ENCODE results near the gene CLDN14.

The CLDN14 gene

GRCh38 chr21:36464590-36464989, 15.3 kb downstream of the CLDN14 start:
- Mint-ChIP-seq H3K27me3 (peaks cover 9% of the 10 kb centered on the region), H3K27ac (no peak overlapping the region), H3K4me1 (peaks cover 6% of the 10 kb centered on the region), H3K4me3 (no peak overlapping the region), H3K9me3 (no peaks in the 10 kb centered on the region)
- no peak for ATAC-seq
- no peak for DNase-seq

- DNase-seq (no peak), ATAC-seq (no peak)
- Mint-ChIP-seq H3K27me3 (peaks cover 9% of the 10 kb centered on the region), H3K4me1 (peaks cover 6% of the 10 kb centered on the region), H3K4me3 (no peak overlapping the region), H3K27ac (peak overlapping the region in 1 of 2 donors; percentile 13), H3K9me3 (no peaks in the 10 kb centered on the region)
These were observed 15.9 kb downstream of the CLDN14 start for GRCh38 chr21:36463991-36464390.

- Mint-ChIP-seq H3K27ac (no peak overlapping the region), H3K27me3 (peaks cover 9% of the 10 kb centered on the region), H3K4me3 (no peak overlapping the region), H3K4me1 (peaks cover 6% of the 10 kb centered on the region), H3K9me3 (no peaks in the 10 kb centered on the region)
- ATAC-seq (no peak), DNase-seq (no peak)
These were observed 16.7 kb downstream of the CLDN14 start for GRCh38 chr21:36463204-36463603.

- Mint-ChIP-seq H3K27ac (no peak overlapping the region), H3K4me1 (peaks cover 6% of the 10 kb centered on the region), H3K9me3 (no peaks in the 10 kb centered on the region), H3K4me3 (no peak overlapping the region), H3K27me3 (peaks cover 9% of the 10 kb centered on the region)
- ATAC-seq (no peak), DNase-seq (no peak)
These were observed 17.9 kb downstream of the CLDN14 start for GRCh38 chr21:36461918-36462486.

DNA sequence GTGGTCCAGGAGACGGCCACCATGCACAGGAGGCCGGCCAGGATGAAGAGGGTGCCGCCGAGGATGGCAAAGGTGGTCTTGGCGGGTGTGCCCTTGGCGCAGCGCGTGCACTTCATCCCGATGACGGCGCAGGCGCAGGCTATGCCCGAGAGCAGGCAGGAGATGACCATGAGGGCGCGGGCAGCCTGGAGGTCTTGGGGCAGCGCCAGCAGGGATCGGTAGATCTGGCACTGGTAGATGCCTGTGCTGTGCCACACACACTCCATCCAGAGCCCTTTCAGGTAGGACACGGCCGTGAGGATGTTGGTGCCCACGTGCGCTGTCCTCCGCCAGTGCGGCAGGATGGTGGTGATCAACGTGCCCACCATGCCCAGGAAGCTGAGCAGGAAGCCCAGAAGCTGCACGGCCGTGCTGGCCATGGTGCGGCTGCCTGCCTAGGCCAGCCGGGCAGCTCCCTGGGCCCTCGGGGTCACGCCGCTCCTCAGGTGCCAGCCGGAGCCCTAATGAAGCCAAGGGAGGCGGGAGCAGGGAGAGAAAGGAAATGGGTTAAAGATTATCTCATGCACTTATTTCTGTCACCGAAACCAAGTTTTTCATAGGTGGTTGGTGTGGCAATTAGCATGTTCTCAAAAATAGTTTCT, 18.5 kb downstream of the CLDN14 start:
- DNase-seq: no peak
- no peaks in the 10 kb centered on the region for H3K9me3 Mint-ChIP-seq
- peaks cover 6% of the 10 kb centered on the region for H3K4me1 Mint-ChIP-seq
- no peak overlapping the region for H3K4me3 Mint-ChIP-seq
- ATAC-seq: no peak
- peaks cover 9% of the 10 kb centered on the region for H3K27me3 Mint-ChIP-seq
- peak overlapping the region in 1 of 2 donors; percentile 76 for H3K27ac Mint-ChIP-seq

- ATAC-seq (no peak), DNase-seq (no peak)
- H3K27me3 Mint-ChIP-seq: peaks cover 9% of the 10 kb centered on the region
- peak overlapping the region in 1 of 2 donors; percentile 76 for H3K27ac Mint-ChIP-seq
- no peaks in the 10 kb centered on the region for H3K9me3 Mint-ChIP-seq
- peaks cover 6% of the 10 kb centered on the region for H3K4me1 Mint-ChIP-seq
- H3K4me3 Mint-ChIP-seq: no peak overlapping the region
These were observed 19.1 kb downstream of the CLDN14 start for GRCh38 chr21:36460866-36461265.

- no peak overlapping the region for H3K4me3 Mint-ChIP-seq
- peaks cover 9% of the 10 kb centered on the region for H3K27me3 Mint-ChIP-seq
- H3K9me3 Mint-ChIP-seq: no peaks in the 10 kb centered on the region
These were observed 20.8 kb downstream of the CLDN14 start for GRCh38 chr21:36459098-36459497.

GRCh38 chr21:36456729-36457414, 23.1 kb downstream of the CLDN14 start:
- DNase-seq: no peak
- no peaks in the 10 kb centered on the region for H3K9me3 Mint-ChIP-seq

More at GRCh38 chr21:36459098-36459497, 20.8 kb downstream of the CLDN14 start:
- ATAC-seq (no peak), DNase-seq (no peak)
- peaks cover 4% of the 10 kb centered on the region for H3K4me1 Mint-ChIP-seq
- no peak overlapping the region for H3K27ac Mint-ChIP-seq

GRCh38 chr21:36454706-36455105, 25.2 kb downstream of the CLDN14 start:
- DNase-seq: no peak
- Mint-ChIP-seq H3K27ac (no peak overlapping the region), H3K4me1 (no peaks in the 10 kb centered on the region), H3K9me3 (no peaks in the 10 kb centered on the region), H3K27me3 (no peaks in the 10 kb centered on the region), H3K4me3 (no peak overlapping the region)
- no peak for ATAC-seq

More at GRCh38 chr21:36456729-36457414, 23.1 kb downstream of the CLDN14 start:
- Mint-ChIP-seq H3K27me3 (no peaks in the 10 kb centered on the region), H3K27ac (no peak overlapping the region), H3K4me3 (no peak overlapping the region), H3K4me1 (no peaks in the 10 kb centered on the region)
- no peak for ATAC-seq

- H3K27ac Mint-ChIP-seq: peak overlapping the region in 1 of 2 donors; percentile 30
These were observed 25.8 kb downstream of the CLDN14 start for GRCh38 chr21:36454093-36454531.

DNA sequence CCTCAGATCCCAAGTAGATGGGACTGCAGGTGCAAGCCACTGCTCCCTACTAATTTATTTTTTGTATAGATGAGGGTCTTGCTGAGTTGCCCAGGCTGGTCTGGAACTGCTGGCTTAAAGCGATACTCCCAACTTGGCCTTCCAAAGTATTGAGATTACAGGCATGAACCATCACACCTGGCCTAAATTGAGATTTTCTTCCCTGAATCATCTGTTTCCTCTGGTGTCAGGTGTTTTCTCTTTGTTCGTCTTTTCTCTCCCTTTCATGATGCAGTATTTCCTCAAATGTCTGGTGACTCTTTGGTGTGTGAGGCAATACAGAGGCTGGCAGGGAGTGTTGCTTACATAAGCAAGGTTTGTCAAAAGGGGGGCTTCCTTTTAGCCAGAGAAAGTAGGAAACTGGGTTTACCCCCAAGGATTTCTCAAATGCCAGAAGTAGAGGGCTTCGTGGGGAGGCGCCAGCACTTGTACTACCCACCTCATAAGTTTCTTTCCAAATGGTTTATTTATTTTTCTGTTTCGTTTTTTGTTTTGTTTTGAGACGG, 27.6 kb downstream of the CLDN14 start:
- ATAC-seq: no peak
- no peak for DNase-seq
- Mint-ChIP-seq H3K27me3 (no peaks in the 10 kb centered on the region), H3K4me3 (no peak overlapping the region), H3K27ac (no peak overlapping the region), H3K4me1 (no peaks in the 10 kb centered on the region), H3K9me3 (no peaks in the 10 kb centered on the region)

More at GRCh38 chr21:36454093-36454531, 25.8 kb downstream of the CLDN14 start:
- ATAC-seq (no peak), DNase-seq (no peak)
- H3K4me1 Mint-ChIP-seq: no peaks in the 10 kb centered on the region
- no peaks in the 10 kb centered on the region for H3K9me3 Mint-ChIP-seq
- no peaks in the 10 kb centered on the region for H3K27me3 Mint-ChIP-seq
- H3K4me3 Mint-ChIP-seq: no peak overlapping the region

DNA sequence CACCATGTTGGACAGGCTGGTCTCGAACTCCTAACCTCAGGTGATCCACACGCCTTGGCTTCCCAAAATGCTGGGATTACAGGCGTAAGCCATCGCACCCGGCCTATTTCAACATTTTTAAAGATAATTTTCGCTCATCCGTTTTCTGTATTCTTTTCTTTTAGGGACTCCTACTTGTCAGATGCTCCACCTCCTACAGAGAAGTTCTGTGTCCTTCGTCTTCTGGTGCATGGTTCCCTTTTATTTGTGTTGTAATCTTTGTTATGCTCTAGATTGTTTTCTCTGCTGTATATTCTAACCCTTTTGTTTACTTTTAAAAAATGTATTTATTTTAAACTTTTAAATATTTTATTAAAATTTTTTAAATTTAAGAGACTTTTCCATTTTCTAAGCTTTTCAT, 28.4 kb downstream of the CLDN14 start:
- Mint-ChIP-seq H3K27me3 (no peaks in the 10 kb centered on the region), H3K4me1 (no peaks in the 10 kb centered on the region), H3K4me3 (no peak overlapping the region), H3K27ac (no peak overlapping the region), H3K9me3 (no peaks in the 10 kb centered on the region)
- ATAC-seq: no peak
- DNase-seq: no peak

DNA sequence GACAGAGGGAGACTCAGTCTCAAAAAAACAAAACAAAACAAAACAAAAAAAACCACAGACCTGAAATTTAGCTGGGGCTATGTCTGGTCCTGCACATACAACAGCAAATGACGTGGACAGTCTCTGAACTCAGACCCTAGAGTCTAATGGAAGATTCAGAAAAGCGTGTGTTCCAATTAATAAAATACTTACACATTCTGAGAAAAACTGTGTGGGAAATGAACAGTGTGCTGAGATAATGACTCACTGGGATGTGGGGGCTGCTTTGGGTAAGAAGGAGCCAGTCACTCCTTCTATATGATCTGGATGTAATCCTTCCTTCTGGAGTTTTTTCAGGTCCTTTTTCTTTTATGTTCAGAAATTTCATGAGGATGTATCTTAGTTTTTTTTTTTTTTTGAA, 29.4 kb downstream of the CLDN14 start:
- Mint-ChIP-seq H3K27me3 (no peaks in the 10 kb centered on the region), H3K4me3 (no peak overlapping the region), H3K9me3 (no peaks in the 10 kb centered on the region), H3K27ac (no peak overlapping the region), H3K4me1 (no peaks in the 10 kb centered on the region)
- no peak for DNase-seq
- no peak for ATAC-seq

GRCh38 chr21:36446301-36446700, 33.6 kb downstream of the CLDN14 start:
- Mint-ChIP-seq H3K27ac (no peak overlapping the region), H3K9me3 (no peaks in the 10 kb centered on the region), H3K4me3 (no peak overlapping the region), H3K27me3 (no peaks in the 10 kb centered on the region), H3K4me1 (peaks cover 6% of the 10 kb centered on the region)
- ATAC-seq (no peak), DNase-seq (no peak)

DNA sequence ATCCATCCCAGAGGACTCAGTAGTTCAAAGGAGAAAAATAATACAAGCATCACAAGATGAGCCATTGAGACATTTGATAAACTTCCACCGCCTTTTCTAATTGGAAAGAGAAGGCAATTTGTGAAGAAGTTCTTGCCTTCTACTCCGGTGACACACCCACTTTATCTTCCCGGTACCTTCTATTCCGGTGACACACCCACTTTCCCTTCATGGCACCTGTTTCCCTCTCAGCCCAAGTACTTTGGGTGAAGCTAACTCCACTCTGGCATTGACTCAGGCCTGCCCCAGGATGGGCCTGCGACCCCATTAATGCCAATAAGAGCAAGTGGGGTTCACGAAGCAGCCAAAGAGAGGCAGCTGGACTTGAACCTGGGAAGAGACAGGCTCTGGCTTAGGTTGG, 38.2 kb downstream of the CLDN14 start:
- H3K27ac Mint-ChIP-seq: no peak overlapping the region
- H3K27me3 Mint-ChIP-seq: no peaks in the 10 kb centered on the region
- ATAC-seq: no peak
- DNase-seq: no peak
- H3K4me3 Mint-ChIP-seq: no peak overlapping the region
- no peaks in the 10 kb centered on the region for H3K9me3 Mint-ChIP-seq
- peaks cover 6% of the 10 kb centered on the region for H3K4me1 Mint-ChIP-seq

- Mint-ChIP-seq H3K27ac (no peak overlapping the region), H3K27me3 (peaks cover 15% of the 10 kb centered on the region), H3K9me3 (no peaks in the 10 kb centered on the region), H3K4me1 (no peaks in the 10 kb centered on the region), H3K4me3 (no peak overlapping the region)
- ATAC-seq (no peak), DNase-seq (no peak)
These were observed 42.2 kb downstream of the CLDN14 start for GRCh38 chr21:36437745-36438128.
